T follicular helper cell (primary cell): Measurements from ENCODE around the gene SNX17.
A peak's percentile ranks its signal among the peaks of the same experiment; 100 is the strongest.
"Not testable (repeated sequence)": the region's sequence is repeated elsewhere in the genome, so short reads cannot be mapped to it uniquely, and the experiment has no call there.

ENCODE experiments used
- DNase-seq: peaks from one replicate; pipeline ENCODE4 v3.0.0-alpha.2; 2020; ENCODE audit warnings: low read depth

Gene SNX17

DNA sequence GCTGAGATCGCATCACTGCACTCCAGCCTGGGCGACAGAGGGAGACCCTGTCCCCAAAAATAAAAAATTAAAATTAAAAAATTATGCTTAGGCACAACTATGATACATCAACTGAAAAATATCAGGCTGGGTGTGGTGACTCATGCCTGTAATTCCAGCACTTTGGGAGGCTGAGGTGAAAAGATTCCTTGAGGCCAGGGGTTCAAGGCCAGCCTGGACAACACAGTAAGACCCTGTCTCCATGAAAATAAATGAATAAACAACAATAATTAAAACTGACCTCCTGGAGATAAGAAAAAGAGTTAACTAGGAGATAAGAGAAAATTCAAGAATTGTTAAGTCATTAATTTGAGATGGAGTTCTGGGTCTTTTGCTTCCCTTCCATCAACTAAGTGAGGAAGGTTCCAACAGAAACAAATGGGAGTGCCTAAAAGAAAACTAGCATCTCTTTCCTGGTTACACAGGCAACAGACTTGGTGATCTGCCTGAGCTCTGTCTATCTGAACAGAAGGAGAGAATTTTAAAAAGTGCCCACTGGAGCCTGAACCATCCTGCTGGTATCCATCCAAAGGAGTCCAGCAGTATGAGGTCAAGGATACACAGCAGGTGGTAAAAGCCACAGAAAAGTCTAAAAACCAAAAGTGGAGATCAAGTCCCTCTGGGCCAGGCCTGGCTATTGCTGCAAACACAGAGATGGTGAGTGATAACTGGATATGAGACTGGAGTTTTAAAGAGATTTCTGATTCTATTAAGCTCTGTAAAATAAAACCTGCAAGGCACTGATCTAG, 30.1 kb downstream of the SNX17 start:
- no peak for DNase-seq

DNA sequence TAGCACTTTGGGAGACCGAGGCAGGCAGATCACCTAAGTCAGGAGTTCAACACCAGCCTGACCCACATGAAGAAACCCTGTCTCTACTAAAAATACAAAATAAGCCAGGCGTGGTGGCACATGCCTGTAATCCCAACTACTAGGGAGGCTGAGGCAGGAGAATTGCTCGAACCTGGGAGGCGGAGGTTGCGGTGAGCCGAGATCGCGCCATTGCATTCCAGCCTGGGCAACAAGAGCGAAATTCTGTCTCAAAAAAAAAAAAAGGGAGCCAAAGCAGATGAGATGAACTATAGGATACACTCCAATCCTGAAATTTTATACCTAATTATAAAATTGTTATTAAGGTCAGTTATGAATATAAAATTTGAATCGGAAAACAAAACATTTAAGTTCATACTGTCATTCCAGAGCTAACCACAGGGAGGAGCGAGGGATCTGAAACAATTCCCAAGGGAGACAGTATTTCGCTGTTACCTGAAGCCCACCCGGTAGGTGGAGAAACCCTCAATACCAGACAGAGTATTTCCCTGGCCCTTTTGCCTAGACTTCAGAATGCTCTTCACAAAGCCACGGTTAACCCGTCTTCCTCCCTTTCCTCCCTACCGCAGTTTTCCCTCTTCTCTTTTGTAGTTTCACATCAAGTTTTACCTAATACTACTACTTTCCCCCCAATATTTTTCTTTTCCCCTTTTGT, 37.5 kb downstream of the SNX17 start:
- no peak for DNase-seq

DNA sequence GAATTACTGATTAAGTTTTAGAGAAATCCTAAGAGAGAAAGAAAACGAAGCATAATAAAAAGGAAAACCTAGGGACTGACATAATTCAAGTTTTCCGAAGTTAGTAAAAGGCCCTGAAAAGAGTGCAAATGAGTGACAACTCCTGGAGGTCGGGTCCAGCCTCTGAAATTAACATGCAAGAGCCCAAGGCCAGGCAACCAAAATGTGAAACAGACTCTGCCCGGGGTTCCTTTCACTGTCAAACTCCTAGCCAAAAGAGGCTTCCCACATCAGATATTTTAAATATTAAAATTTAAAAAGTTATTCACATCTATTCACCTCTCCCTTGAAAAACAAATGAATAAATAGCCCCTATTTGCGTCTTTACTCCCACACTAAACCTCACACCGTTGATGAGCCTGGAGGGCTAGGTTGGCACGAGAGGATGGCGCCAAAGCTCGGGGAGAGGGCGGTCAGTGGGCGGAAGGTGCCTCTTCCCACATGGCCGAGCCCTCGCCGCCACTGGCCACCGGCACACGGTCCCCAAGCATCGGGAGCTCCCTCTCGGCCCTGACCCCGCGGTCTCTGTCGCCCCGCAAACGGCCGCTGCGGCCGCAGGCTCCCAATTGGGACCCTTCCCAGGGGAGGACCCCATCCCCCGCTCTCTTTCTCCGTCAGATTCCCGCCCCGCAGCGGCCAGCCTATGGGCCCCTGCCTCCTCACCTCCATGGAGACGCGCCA, 38.3 kb downstream of the SNX17 start:
- DNase-seq: no peak

DNA sequence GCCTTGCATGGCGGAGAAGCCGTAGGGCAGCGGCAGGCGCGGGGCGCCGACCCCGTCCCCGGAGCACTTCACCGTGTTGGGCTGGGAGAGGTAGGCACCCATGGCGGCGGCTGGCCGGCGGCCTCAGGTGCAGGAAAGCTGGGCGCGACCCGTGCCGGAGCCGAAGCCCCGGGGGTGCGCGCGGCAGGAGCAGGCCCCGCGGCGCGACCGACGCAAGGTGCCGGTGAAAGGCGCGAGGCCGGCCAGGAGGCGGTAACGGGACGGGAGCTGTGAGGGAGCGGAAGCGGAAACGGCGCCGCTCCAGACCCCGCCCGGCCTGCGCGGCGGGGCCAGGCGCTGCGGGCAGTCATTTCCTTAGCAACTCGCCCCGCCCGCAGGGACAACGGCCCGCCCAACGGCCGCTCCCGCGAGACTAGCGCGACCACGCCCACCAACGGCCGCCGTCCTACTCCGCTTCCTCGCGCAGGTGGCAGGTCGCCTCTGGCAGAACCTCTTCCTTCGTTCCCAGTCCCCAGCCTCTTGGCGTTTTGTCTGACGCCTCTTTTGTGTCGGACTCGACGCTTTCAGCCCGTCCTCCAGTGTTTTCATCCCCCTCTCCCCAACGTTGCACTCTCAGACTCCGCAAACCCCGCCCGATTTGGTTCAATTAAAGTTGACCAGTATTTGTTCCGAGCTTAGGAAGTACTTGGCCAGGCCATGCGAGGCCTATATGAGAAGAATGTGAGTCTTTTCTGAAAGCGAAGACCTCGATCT, 39.1 kb downstream of the SNX17 start, which contains the start of gene PPM1G:
TSS of gene PPM1G (minus strand) at position 271 of the 753 bp plus-strand sequence. CDS start at position 102, 169 bp downstream.
- peak; percentile 94 for DNase-seq

DNA sequence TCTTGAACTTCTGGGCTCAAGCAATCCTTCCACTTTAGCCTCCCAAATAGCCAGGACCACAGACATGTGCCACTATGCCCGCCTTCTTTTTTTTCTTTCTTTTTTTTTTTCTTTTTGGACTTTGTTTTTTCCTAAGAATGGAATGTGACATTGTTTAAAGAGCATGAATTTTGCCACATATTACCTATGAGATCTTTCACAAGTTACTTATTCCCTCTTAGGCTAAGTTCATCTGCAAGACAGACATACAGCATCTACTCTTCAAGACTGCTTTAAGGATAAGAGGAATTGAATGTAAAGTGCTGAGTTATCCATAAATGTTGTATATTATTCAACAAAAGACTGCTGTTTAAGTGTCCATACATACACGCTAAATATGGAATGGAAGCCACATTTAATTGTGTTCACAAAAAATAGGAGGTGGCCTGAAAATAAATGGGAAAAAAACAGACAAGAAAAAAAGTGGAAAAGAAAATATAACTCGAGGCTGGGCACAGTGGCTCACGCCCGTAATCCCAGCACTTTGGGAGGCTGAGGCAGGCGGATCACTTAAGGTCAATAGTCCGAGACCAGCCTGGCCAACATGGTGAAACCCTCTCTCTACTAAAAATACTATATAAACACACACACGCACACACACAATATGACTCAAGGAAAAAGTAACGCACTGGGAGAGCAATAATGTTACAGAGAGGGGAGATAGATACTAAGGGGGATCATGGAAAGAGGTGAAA, 42.2 kb downstream of the SNX17 start:
- DNase-seq: no peak

DNA sequence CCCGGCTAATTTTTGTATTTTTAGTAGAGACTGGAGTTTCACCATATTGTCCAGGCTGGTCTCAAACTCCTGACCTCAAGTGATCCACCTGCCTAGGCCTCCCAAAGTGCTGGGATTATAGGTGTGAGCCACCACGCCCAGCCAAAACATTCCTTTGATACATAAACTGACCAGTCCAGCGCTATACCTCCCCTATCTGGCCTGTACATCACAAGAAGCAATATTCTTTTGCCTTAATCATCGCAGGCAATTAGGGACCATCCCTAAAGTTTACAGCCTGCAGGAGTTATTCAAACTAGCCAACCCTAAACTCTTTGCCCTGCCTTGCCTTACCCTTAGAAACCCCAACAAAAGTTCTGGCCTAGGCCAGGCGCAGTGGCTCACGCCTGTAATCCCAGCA, 45.7 kb downstream of the SNX17 start:
- no peak for DNase-seq

DNA sequence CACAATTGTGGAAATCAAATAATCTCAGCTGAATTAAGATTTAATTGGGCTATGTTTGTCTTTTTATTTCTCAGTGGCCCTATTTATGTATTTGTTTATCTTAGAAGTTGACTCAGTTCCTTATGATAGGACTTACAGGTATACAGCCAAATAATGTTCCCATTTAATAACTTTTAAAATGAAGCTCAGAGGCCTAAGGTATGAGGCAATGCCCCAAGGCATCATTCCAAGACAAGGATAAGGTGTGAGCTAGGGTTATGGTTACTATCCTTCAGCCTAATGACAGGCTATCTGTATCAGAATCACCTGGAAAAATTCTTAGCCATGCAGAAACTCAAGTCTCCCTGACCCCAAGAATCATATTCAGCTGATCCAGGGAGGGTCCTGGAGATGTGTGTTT, 50.6 kb downstream of the SNX17 start:
- DNase-seq: no peak

DNA sequence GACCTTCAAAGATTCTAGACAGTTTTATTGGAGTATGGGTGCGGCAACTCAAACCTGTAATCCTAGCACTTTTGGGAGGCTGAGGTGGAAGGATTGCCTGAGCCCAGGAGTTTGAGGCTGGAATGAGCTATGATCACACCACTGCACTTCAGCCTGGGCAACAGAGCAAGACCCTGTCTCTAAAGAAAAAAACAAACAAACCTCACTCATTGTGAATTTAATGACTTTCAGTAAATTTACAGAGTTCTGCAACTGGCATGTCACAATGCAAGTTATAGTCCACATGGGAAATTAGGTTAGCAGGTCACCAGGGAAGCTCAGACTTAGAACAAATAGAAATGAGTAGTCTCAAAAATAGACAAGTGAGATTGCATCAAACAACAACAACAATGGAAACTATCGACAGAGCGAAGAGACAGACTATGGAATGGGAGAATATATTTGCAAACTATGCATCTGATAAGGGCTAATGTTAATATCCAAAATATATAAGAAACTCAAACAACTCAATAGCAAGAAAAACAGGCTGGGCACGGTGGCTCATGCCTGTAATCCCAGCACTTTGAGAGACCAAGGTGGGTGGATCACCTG, 51.3 kb downstream of the SNX17 start:
- DNase-seq: no peak

DNA sequence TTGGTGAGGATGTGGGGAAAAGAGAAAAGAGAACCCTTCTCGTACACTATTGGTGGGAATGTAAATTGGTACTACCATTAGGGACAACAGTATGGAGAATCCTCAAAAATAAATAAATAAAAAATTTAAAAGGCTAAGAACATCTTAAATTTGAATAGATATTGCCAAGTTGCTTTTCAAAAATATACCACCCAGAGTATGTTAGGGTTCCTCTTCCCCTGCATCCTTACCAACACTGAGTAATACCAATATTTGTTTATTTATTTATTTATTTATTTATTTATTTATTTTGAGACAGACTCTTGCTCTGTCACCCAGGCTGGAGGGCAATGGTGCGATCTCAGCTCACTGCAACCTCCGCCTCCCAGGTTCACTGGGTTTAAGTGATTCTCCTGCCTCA, 52.5 kb downstream of the SNX17 start:
- no peak for DNase-seq

DNA sequence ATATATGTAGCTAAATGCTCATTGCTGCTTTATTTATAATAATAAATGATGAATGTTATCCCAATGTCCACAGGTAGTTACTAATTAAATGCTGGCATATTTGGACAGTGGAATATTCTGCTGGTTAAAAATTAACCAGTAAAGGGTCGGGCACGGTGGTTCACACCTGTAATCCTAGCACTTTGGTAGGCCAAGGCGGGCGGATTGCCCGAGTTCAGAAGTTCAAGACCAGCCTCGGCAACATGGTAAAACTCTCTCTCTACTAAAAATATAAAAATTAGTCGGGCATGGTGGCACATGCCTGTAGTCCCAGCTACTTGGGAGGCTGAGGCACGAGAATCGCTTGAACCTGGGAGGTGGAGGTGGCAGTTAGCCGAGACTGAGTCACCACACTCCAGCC, 54.6 kb downstream of the SNX17 start:
- not testable (repeated sequence) for DNase-seq
